Fibroblast of pulmonary artery (primary cell): ENCODE results near the gene GULP1.

Experiments used
- DNase-seq: peaks from one replicate; pipeline ENCODE4 v3.0.0-alpha.2; 2010; ENCODE audit warnings: low read depth
- H3K4me3 ChIP-seq: replicated peaks from 2 replicates; pipeline ENCODE4 v1.5.1; 2011; ENCODE audit warnings: low read depth, mild to moderate bottlenecking, control low read depth, low read length, moderate library complexity
- CTCF ChIP-seq: IDR thresholded peaks from 2 replicates; pipeline ENCODE4 v1.5.1; 2011; ENCODE audit warnings: mild to moderate bottlenecking, control low read depth, low read length, inconsistent platforms; ENCODE audit errors: missing control alignments

GULP1 gene

GRCh38 chr2:188414411-188414810 lies 122.7 kb downstream of the GULP1 start:
- no peak for TF ChIP-seq CTCF
- peak; percentile 65 for DNase-seq
- no peak overlapping the region for H3K4me3 ChIP-seq

GRCh38 chr2:188414869-188415753 lies 123.4 kb downstream of the GULP1 start:
- H3K4me3 ChIP-seq: no peak overlapping the region
- no peak for TF ChIP-seq CTCF
- peak; percentile 33 for DNase-seq

GRCh38 chr2:188415754-188416083 lies 124.0 kb downstream of the GULP1 start:
- TF ChIP-seq CTCF: no peak
- no peak for DNase-seq
- no peak overlapping the region for H3K4me3 ChIP-seq

GRCh38 chr2:188416367-188416766 lies 124.7 kb downstream of the GULP1 start:
- no peak for DNase-seq
- TF ChIP-seq CTCF: no peak
- H3K4me3 ChIP-seq: no peak overlapping the region

GRCh38 chr2:188422726-188423125 lies 131.1 kb downstream of the GULP1 start:
- no peak for TF ChIP-seq CTCF
- no peak overlapping the region for H3K4me3 ChIP-seq
- DNase-seq: no peak

- no peak for TF ChIP-seq CTCF
Measured at GRCh38 chr2:188425266-188425665, 133.6 kb downstream of the GULP1 start.

GRCh38 chr2:188426121-188426520 lies 134.4 kb downstream of the GULP1 start:
- H3K4me3 ChIP-seq: no peak overlapping the region
- no peak for DNase-seq
- TF ChIP-seq CTCF: no peak

More at GRCh38 chr2:188425266-188425665, 133.6 kb downstream of the GULP1 start:
- H3K4me3 ChIP-seq: no peak overlapping the region
- DNase-seq: no peak
